HG03457 (cell line): Measurements from ENCODE around the gene NCR2.
"Not testable (repeated sequence)": the region's sequence is repeated elsewhere in the genome, so short reads cannot be mapped to it uniquely, and the experiment has no call there.

ENCODE experiments used
- ATAC-seq: cut with Tn5 transposase; IDR thresholded peaks from one replicate; pipeline ENCODE4 v1.9.1; 2021; ENCODE audit warnings: moderate number of reproducible peaks; ENCODE audit not compliant: unreplicated experiment

The NCR2 gene

GRCh38 chr6:41335296-41335695 lies at the start of gene NCR2:
NCR2 (plus strand) TSS chr6:41335608; CDS start chr6:41335877, 269 bp downstream.
- ATAC-seq: no peak

GRCh38 chr6:41286544-41287346 lies 48.7 kb upstream of the NCR2 start, which contains the start of gene TREM1:
TREM1 (minus strand) TSS chr6:41286682; CDS start chr6:41286655, 27 bp downstream.
- no peak for ATAC-seq

GRCh38 chr6:41288030-41288753 lies 47.2 kb upstream of the NCR2 start:
- no peak for ATAC-seq

GRCh38 chr6:41288754-41289129 lies 46.7 kb upstream of the NCR2 start:
- no peak for ATAC-seq

- ATAC-seq: no peak
These were observed 45.6 kb upstream of the NCR2 start for GRCh38 chr6:41289815-41290214.

GRCh38 chr6:41291717-41292116 lies 43.7 kb upstream of the NCR2 start:
- ATAC-seq: no peak

GRCh38 chr6:41294214-41294872 lies 41.1 kb upstream of the NCR2 start:
- no peak for ATAC-seq

- ATAC-seq: not testable (repeated sequence)
These were observed 38.2 kb upstream of the NCR2 start for GRCh38 chr6:41297248-41297647.

- no peak for ATAC-seq
These were observed 36.5 kb upstream of the NCR2 start for GRCh38 chr6:41298785-41299502.

- ATAC-seq: no peak
These were observed 32.8 kb upstream of the NCR2 start for GRCh38 chr6:41302638-41303037.

GRCh38 chr6:41306187-41306854 lies 29.1 kb upstream of the NCR2 start:
- ATAC-seq: no peak

GRCh38 chr6:41315203-41315602 lies 20.2 kb upstream of the NCR2 start:
- ATAC-seq: no peak

GRCh38 chr6:41315943-41316620 lies 19.3 kb upstream of the NCR2 start:
- no peak for ATAC-seq

GRCh38 chr6:41318261-41318653 lies 17.2 kb upstream of the NCR2 start:
- ATAC-seq: no peak

- no peak for ATAC-seq
These were observed 16.5 kb upstream of the NCR2 start for GRCh38 chr6:41318654-41319565.

GRCh38 chr6:41321183-41321582 lies 14.2 kb upstream of the NCR2 start:
- no peak for ATAC-seq

GRCh38 chr6:41325446-41326066 lies 9.9 kb upstream of the NCR2 start:
- no peak for ATAC-seq

- no peak for ATAC-seq
These were observed 9.3 kb upstream of the NCR2 start for GRCh38 chr6:41326092-41326491.
